NCI-H524 (cell line): ENCODE data around the gene ZSCAN26.

ENCODE experiments used
- DNase-seq, 2 experiments: peaks; one replicate each; lab custom pipeline; 2025; lab: John Stamatoyannopoulos, UW

Gene ZSCAN26

DNA sequence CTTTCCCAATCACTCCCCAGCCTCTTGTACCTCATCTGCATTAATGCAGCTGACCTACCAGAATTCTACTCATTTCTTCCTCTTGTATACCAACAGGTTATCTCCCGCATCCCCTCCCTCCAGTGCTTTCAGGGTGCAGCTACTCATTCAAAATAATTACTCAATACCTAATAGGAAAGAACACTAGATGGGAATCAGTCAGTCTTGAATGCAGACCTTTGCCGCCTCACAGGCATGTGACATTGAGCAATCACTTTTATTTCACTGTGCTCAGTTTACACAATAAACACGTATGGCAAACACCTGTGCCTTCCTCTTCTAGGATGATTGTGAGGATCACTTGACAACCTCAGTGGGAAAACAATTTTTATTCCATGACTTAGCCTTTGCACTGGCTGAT, 55.7 kb downstream of the ZSCAN26 start:
- no peak for DNase-seq

DNA sequence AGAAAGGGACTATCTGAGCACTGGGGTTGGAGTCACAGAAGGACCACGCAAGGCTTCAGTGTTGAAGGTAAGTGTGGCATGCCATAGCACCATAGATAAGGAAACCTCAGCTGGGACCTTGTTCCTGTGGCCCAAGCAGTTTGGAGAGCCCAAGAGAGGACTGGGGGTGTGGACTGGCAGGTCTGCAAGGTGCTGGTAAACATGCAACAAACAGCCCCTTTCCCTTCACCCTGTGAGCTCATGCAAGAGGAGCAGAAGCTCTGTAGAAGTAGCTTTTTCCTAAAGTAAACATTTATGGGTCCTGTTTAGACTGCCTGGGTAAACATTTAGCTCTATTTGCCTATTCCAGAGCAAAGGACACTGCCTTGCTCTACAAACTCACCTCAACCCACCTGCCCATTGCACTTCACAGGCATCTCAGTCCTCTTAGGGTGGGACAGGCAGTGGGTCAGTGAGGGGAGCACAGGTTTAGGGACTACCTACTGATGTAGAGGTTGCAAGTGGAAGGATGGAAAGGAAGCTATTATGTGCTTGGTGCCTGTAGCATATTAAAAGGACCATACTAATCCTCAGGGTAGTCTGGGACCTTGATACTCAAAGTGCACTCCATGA, 57.0 kb downstream of the ZSCAN26 start:
- DNase-seq = no peak

DNA sequence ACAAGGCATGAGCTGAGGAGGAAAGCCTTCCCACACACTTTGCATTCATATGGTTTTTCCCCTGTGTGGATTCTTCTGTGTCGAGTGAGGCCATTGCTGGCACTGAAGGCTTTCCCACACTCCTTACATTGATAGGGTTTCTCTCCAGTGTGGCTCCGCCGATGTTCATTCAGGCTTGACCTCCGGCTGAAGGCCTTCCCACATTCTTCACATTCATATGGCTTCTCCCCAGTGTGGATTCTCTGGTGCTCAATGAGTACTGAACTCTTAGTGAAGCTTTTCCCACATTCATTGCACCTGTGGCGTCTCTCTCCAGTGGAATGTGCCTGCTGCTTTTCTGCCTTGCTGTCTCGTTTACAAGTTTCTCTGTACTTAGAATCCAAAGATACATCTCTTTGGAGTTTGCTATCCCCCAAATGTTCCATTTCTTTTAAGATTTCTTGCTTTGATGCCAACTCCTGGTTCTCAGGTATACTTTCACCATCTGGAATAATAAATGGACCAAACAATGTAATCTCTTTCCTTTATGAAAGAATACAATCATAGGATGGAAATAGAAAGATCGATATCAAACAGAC, 59.5 kb downstream of the ZSCAN26 start:
- no peak for DNase-seq
